Fibroblast of the aortic adventitia (primary cell): ENCODE data around the gene RIBC2. TPM values are rescaled to one million over a fixed set of nuclear protein-coding genes. Genes with fewer than 3 reads are reported as not detected.

Experiments
- DNase-seq: peaks from one replicate; pipeline ENCODE4 v3.0.0-alpha.2; 2010; ENCODE audit warnings: low read depth
- H3K4me3 ChIP-seq: 2 replicates; pipeline ENCODE4 v1.5.1; 2011; ENCODE audit warnings: low read depth, mild to moderate bottlenecking, control low read depth, low read length, moderate library complexity
- total RNA-seq: library from RNA; depleted of rRNA; stranded (reverse); fragments of >200 nt; gene quantifications from 2 replicates; pipeline ENCODE4 v1.2.3, GENCODE V29; 2012; ENCODE audit warnings: low replicate concordance
- TF ChIP-seq, protein P1 (sequence below): IDR thresholded peaks from 2 replicates; pipeline ENCODE4 v1.5.1; 2011; ENCODE audit warnings: mild to moderate bottlenecking, low read length, control low read depth, inconsistent platforms; ENCODE audit not compliant: insufficient read depth

The RIBC2 gene
- total RNA-seq, 1 donor = 5.7 TPM

DNA sequence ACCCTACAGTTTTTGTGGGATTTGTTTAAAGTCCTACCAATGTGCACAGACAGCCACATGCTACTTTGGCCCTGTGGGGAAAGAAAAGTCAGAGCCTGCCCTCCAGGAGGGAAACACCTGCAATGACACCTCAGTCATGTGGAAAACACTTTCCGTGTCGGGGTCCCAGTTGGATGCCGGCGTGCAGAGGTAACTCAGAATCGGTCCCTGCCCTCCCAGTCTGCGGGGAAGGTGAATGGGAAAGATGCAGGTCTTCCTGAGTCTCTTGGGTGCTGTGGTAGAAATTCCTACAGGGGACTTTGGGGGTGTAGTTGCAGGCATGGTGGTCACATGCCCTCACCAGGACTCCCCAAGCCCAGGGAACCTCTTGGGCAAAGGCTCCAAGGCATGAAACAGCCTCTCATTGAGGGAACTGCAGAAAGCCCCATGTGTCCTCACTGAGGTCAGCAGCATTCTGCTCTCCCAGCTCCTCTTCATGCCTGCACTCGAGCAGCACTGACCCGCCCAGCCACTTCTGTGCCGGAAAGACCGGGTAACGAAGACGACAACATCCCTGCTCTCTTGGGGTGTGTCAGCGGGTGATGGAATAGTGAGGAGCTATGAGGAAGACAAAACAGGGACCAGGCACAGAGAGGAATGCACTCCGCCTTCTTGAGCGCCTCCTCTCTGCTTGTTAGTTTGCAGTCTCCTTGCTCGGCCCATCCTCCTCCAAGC is 4.7 kb downstream of the RIBC2 start:
- TF ChIP-seq, protein P1, sequence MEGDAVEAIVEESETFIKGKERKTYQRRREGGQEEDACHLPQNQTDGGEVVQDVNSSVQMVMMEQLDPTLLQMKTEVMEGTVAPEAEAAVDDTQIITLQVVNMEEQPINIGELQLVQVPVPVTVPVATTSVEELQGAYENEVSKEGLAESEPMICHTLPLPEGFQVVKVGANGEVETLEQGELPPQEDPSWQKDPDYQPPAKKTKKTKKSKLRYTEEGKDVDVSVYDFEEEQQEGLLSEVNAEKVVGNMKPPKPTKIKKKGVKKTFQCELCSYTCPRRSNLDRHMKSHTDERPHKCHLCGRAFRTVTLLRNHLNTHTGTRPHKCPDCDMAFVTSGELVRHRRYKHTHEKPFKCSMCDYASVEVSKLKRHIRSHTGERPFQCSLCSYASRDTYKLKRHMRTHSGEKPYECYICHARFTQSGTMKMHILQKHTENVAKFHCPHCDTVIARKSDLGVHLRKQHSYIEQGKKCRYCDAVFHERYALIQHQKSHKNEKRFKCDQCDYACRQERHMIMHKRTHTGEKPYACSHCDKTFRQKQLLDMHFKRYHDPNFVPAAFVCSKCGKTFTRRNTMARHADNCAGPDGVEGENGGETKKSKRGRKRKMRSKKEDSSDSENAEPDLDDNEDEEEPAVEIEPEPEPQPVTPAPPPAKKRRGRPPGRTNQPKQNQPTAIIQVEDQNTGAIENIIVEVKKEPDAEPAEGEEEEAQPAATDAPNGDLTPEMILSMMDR = no peak
- no peak for DNase-seq
- H3K4me3 ChIP-seq = no peak overlapping the region

- TF ChIP-seq, protein P1 = no peak
- no peak overlapping the region for H3K4me3 ChIP-seq
- no peak for DNase-seq
Observed at GRCh38 chr22:45418770-45419138, 5.3 kb downstream of the RIBC2 start.

DNA sequence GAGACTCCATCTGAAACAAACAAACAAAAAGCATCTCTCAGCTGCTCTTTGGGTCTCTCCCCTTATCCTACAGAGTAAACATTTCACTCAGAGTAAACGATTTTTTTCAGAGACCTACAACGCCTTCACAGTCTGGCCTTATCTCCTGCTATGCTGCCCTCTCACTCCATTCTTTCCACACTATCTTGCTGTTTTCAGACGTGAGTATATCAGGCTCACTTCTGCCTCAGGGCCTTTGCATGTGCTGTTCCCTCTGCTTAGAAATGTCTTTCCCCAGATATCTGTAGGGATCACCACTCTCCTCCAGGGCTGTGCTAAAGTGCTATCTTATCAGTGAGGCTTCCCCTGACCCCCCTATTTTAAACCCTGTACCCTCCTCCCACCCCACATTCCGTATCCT is 6.5 kb downstream of the RIBC2 start:
- DNase-seq = no peak
- TF ChIP-seq, protein P1 = no peak
- no peak overlapping the region for H3K4me3 ChIP-seq

- TF ChIP-seq, protein P1 = no peak
Observed at GRCh38 chr22:45420539-45420938, 7.0 kb downstream of the RIBC2 start.

GRCh38 chr22:45421349-45422055 is 8.0 kb downstream of the RIBC2 start:
- no peak overlapping the region for H3K4me3 ChIP-seq
- TF ChIP-seq, protein P1 = no peak
- no peak for DNase-seq

More at GRCh38 chr22:45420539-45420938, 7.0 kb downstream of the RIBC2 start:
- H3K4me3 ChIP-seq = no peak overlapping the region
- DNase-seq = no peak

DNA sequence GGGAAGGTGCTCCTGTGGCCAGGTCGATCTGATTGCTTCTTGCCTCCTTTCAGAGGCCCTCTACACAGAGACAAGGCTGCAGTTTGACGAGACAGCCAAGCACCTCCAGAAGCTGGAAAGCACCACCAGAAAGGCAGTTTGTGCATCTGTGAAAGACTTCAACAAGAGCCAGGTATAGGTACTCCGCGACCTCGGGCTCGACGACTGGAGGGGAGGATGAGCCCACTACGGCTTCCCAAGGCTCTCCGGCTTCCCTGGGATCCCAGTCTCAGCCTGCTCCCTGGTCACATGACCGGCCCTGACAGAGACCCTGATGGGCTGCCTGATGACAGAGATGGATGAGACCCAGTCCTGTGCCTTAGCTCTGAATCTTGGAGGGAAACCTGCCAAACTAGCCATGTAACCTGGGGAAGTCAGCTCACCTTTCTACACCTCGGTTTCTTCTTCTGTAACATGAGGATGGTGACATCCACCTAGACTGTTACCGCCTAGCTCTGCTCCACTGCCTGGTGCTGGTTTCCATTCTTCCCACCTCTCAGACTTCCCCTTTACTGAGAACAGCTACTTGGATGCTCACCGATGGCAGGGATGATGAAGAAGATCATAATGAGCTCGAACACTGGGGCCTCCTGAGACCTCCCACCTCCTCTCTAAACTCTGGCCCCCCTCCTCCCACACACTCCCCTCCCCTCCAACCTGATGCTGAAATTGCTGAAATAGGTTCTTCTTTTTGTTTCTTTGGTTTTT is 8.9 kb downstream of the RIBC2 start:
- TF ChIP-seq, protein P1 = no peak
- no peak for DNase-seq
- no peak overlapping the region for H3K4me3 ChIP-seq
